IPS DF 4.7 (cell line): Measurements from ENCODE around the gene FOXK2.

Experiments used
- DNase-seq: peaks from one replicate; pipeline ENCODE4 v3.0.0-alpha.2; 2013; ENCODE audit warnings: low spot score; ENCODE audit errors: extremely low read depth

The FOXK2 gene

DNA sequence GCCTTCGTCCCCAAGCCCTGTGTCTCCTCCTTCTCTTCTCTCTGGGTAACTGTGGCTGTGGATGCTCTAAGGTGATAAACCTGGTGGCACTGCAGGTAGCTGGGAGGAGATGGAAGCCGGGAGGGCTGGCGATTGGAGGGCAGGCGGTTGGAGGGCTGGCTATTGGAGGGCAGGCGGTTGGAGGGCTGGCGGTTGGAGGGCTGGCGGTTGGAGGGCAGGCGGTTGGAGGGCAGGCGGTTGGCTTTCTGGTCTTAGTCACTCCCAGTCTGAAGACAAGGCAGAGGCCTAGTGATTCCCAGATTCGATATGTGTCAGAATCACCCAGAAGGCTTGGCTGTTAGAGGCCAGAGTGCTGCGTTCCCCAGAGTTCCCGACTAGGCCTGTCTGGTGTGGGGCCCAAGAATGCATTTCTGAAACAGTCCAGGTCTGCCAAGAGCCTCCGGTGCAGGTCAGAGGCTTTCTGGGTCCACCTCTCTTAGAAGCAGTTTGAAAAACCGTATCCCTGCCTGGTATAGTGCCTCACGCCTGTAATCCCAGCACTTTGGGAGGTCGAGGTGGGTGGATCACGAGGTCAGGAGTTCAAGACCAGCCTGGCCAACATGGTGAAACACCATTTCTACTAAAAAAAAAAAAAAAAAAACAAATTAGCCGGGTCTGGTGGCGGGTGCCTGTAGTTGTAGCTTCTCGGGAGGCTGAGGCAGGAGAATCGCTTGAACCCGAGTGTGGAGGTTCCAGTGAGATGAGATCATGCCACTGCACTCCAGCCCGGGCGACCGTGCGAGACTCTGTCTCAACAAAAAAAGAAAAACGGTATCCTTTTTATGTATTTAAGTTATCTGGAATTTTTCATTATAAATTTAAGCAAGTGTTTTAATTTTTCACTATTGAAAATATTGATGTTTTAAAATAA is 69.0 kb downstream of the FOXK2 start:
- DNase-seq = no peak

DNA sequence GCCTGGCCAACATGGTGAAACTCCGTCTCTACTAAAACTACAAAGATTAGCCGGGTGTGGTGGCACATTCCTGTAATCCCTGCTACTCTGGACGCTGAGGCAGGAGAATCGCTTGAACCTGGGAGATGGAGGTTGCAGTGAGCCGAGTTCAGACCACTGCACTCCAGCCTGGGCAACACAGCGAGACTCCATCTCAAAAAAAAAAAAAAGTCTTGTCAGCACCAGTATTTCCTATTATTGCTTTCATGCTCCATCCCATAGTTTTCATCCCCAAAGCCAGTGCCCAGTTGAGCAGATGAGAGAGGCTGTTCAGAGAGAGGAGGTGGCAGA is 70.3 kb downstream of the FOXK2 start:
- no peak for DNase-seq

DNA sequence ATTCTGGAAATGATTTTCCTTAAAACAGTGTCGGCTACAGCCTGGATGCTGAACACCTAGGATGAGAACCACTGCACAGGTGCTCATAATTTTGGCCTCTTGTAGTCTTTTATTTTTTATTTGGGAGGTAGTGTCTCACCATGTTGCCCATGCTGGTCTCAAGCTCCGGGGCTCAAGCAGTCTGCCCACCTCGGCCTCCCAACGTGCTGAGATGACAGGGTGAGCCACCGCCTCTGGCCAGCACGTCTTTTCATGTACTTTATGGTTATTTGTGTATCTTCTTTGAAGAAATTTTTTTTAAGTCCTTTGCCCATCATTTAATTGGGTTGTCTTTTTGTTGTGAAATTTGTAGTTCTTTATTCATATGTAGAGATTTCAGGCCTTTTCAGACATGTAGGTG is 70.7 kb downstream of the FOXK2 start:
- no peak for DNase-seq

- DNase-seq = no peak
Observed at GRCh38 chr17:82590881-82591539, 71.5 kb downstream of the FOXK2 start.

- DNase-seq = no peak
Observed at GRCh38 chr17:82592289-82592766, 72.8 kb downstream of the FOXK2 start.

- no peak for DNase-seq
Observed at GRCh38 chr17:82592767-82593589, 73.4 kb downstream of the FOXK2 start.

- no peak for DNase-seq
Observed at GRCh38 chr17:82593590-82594087, 74.1 kb downstream of the FOXK2 start.

GRCh38 chr17:82594571-82594970 is 75.0 kb downstream of the FOXK2 start:
- DNase-seq = no peak

GRCh38 chr17:82595893-82596292 is 76.4 kb downstream of the FOXK2 start:
- DNase-seq = no peak

DNA sequence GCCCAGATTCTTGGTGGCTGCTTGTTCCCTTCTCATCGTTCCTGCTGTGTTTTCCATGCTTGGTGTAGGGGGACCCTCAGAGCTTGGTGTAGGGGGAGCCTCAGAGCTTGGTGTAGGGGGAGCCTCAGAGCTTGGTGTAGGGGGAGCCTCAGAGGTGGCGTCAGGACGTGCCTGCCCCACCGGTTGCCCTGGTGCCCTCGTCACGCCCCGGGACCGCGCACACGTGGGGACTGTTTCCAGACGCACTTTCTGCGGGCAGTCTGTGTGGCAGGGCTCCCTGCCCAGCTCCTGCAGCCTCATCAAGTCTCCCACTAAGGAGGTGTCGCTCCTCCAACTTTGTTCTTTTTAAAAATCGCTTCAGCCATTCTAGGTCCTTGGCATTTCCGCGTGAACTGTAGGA is 76.8 kb downstream of the FOXK2 start:
- no peak for DNase-seq

GRCh38 chr17:82596837-82597672 is 77.5 kb downstream of the FOXK2 start:
- DNase-seq = no peak

DNA sequence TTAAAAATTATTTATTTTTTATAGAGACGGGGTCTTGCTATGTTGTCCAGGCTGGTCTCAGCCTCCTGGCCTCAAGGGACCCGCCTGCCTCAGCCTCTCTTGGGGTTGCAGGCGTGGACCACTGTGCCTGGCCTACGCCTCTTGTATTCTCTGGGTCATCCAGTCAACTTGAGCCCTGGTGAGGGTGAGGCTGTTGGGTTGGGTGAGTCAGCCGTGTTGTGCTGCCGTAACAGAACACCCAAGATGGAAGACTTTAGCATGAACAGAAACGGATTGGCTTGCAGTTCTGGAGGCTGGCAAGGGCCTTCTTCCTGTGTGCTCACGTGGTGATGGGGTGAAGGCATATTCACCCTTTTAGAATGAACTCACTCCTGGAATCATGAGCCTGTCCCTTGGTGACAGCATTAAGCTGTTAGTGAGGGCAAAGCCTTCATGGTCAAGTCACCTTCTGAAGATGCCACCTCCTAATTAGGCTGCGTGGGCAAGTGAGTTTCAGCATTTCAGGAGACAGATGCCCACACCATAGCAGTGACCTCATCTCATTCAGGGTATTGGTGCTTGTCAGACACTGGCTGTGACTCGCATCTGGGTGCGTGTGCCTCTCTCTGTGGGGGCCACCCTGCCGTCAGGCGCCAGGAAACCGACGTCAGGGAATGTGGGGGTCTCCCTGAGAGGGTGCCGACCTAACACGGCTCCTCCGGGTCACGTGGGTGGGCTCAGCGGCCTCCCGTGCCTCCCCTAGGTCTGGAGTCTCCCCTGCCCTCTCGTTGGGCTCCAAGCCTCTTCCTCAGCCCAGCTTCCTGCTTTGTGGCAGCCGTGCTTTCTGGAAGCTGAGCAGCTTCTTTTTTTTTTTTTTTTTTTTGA is 79.0 kb downstream of the FOXK2 start:
- no peak for DNase-seq

- DNase-seq = no peak
Observed at GRCh38 chr17:82599674-82600661, 80.4 kb downstream of the FOXK2 start.

DNA sequence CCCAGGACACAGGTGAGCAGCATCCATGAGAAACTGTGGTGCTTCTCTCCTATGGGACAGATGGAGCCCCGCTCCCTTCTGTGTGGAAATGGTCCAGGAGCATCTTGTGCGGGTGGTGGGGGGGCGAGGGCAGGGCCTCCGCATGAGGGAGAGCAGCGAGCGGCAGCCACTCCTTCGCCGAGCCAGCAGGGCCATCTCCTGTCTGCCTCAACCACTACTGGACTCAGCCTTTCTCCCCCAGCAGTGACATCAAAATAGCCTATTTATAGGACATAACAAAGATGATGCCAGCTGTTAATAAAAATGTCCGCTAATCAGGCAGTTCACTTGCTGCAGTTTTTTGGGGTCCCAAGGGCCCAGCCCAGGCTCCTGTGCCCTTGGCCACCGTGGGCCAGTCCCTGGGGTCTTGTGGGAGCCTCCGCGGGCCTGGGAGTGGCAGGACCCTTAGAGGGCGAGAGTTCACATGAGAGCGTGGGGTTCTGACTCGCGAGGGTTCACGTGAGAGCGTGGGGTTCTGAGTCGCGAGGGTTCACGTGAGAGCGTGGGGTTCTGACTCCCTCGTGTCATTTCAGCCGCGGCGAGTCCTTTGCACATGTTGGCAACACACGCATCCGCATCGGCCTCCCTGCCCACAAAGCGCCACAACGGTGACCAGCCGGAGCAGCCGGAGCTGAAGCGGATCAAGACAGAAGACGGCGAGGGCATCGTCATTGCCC is 81.4 kb downstream of the FOXK2 start:
- DNase-seq = no peak

GRCh38 chr17:82601447-82602000 is 82.0 kb downstream of the FOXK2 start:
- DNase-seq = no peak

DNA sequence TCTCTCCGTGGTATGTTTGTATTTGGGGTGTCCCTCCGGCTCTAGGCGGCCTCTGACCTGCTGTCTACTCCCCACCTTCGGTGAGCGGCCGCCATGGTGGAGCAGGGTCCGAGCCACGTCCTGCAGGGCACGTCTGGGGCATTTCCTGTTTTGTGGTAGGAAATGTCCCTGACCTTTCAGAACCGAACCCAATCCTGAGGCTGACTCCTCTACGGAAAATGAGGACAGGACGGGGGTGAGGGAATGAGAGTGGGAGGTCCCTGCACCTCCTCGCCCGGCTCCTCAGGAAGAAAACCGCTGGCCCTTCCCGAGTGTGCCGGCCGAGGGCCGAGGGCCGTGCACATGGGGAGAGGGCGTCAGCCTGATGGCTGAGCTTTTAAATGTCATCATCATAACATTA is 83.0 kb downstream of the FOXK2 start:
- DNase-seq = no peak

DNA sequence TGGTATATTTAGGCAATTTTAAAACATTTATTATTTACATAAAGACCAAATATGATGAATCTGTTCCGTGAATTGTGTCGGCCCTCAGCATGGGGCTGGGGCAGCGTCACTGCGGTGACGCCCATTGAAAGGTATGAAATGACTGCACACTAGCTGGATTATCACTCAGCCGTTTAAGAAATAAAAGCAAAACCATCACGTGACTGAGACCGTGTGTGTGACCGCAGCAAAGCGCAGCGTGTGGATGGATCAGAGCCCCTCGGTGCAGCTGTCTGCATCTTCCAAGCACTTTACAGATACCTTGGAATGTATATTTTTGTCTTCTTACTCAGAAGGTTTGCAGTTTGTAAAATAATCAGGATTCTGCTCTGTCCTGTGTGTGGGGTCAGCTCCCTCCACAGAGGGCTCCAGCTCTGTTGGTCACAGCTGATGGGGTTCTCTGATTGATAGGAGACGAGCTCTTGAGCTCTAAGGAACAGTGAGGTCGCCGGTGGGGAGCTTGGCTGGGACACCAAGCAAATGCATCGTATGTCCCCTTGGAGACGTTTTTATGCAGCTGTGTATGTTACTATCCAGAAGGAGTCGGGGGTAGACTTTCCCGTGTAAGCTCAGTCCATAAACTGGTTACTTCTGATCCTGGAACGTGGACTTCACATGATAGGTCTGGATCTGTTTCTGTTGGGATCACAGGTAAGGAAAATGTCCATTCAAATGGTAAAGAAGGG is 83.6 kb downstream of the FOXK2 start:
- no peak for DNase-seq
